GM18858 (cell line): ENCODE measurements around the gene KLHL22.
"Not testable (repeated sequence)": the region's sequence is repeated elsewhere in the genome, so short reads cannot be mapped to it uniquely, and the experiment has no call there.

Experiments
- ATAC-seq: cut with Tn5 transposase; IDR thresholded peaks from one replicate; pipeline ENCODE4 v1.9.1; 2021; ENCODE audit not compliant: unreplicated experiment

KLHL22 gene

DNA sequence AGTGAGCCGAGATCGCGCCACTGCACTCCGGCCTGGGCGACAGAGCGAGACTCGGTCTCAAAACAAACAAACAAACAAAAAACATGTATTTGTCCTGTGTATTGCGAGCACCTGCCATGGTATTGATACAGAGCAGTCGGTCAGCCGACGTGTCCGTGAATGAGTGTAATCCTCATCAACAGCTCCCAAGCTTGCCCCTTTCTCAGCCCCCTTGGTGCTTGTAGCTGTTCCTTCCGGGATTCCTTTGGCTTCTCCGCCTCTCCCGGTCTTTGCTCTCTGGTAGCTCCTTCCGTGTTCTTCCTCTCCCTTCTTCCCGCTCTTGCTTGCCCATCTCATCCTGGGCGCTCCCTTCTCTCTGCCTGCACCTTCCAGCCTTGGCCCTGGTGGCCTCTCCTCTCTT is 90.7 kb downstream of the KLHL22 start:
- ATAC-seq: no peak

DNA sequence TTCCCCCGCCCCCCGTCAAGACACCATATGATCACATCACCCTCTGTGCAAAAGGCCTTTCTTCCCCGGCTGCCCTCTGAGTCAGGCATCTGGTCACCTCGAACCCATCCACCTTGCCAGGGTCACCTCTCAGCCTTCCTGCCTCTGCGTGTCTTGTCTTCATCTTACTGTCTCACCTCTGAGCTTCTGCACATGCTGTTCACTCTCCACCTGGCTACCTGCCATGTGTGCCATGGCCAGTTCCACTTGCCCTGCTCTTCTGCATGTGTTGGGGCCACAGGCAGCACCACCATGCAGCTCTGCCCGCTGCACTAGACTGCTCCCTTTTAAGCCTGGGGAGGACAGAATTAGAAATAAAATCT is 91.8 kb downstream of the KLHL22 start:
- ATAC-seq: no peak

- ATAC-seq: no peak
These were observed 92.4 kb downstream of the KLHL22 start for GRCh38 chr22:20402960-20403778.

GRCh38 chr22:20401376-20402014 is 94.1 kb downstream of the KLHL22 start:
- ATAC-seq: no peak

DNA sequence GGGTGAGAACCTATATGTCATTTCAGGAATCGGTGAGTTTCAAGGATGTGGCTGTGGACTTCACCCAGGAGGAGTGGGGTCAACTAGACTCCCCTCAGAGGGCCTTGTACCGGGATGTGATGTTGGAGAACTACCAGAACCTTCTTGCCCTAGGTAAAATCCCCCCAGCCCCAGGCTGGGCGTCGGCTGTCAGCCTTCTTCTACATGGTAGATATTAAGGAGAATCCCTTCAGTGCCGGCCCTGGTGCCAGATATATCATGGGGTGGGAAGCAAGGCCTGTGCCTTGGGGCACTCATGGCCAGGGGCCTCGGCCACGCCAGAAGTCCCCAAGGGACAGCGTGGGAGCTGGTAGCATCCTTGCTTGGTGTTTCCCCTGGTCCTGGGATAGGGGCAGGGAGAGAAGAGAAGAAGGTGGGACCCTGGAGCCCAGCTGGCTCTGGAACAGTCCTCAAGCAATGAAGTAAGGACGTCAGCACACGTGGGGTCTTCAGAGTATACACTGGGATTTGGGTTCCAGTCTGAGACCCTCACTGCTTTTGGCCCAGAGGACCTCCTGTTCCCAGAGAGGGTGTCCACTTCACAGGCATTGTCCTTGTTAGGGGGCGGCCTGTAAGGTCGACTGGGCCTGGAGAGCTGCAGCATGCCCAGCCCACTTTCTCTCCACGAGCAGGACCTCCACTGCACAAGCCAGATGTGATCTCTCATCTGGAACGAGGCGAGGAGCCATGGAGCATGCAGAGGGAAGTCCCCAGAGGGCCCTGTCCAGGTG is 94.8 kb downstream of the KLHL22 start:
- no peak for ATAC-seq

GRCh38 chr22:20399866-20400605 is 95.6 kb downstream of the KLHL22 start:
- no peak for ATAC-seq

- no peak for ATAC-seq
These were observed 97.2 kb downstream of the KLHL22 start for GRCh38 chr22:20398420-20398819.

DNA sequence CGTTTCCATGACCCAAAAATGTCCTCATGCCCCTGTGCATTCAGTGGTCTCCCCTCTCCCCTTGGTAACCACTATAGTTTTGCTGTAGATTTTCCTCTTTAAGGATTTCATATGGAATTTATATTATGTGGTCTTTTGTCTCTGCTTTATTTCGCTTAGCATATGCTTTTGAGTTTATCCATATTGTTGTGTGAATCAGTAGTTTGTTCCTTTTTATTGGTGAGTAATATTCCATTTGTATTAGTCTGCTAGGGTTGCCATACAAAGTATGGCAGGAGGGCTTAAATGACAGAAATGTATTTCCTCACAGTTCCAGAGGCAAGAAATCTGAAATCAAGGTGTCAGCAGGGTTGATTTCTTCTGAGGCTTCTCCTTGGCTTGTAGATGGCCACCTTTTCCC is 98.1 kb downstream of the KLHL22 start:
- no peak for ATAC-seq

- no peak for ATAC-seq
These were observed 99.0 kb downstream of the KLHL22 start for GRCh38 chr22:20396639-20397038.

DNA sequence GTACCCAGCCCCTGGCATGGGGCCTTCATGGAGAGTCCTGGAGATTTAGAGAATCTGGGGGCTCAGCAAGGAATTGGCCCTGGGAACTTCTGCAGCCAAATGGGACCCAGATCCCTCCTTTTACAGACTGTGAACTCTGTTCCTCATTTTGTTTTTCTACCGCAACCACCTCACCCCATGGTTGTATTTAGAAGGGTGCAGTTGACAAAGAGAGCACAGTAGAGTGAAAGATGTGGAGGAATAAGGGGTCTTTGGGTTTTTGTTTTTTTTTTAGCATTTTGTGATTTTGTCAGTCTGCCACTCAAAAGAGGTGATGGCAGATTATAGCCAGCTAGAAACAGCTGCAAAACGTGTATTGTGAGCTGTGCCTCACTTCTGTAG is 99.7 kb downstream of the KLHL22 start:
- ATAC-seq: no peak

- ATAC-seq: no peak
These were observed 100.3 kb downstream of the KLHL22 start for GRCh38 chr22:20395181-20395906.

DNA sequence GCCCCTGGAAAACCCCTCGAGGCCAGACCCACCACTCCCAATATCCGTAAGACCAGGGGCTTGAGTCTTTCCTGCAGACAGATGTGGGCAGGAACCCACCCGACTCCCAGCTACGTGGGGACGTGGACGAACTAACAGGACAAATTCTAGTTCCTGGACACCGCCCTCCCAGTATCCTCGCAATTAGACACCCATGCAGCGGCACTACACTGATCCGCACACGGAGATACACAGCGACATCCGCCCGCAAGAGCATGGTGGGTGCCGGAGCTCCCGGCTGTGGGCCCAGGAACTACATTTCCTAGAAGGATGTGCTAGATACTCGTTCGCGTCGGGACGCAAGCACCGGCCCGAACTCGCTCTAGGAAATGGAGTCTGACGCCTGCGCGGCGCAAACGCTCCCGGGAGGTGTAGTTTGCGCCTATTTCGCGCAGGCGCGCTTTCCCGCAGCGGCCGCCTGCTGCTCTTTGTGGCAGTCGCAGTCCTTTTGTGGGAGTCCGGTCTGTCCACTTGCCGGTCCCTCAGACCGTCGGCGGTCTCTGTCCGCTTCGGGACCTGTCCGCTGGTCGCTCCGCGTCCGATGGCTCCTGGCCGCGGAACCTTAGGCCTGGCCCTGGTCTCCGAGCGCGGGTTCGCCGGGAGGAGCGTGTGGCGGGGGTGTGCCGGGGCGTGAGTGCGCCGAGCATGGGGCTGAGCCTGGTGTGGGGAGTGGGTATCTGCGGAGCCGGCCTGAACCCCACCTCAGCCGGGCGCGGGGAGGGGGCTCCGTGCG is 101.7 kb downstream of the KLHL22 start, which contains the start of gene ZNF74:
Gene ZNF74 (plus strand): TSS at position 447 of the 772 bp plus-strand sequence. CDS start 478 bp downstream, outside the sequence.
- ATAC-seq: peak; percentile 61

GRCh38 chr22:20392983-20393704 is 102.5 kb downstream of the KLHL22 start:
- ATAC-seq: no peak

- ATAC-seq: not testable (repeated sequence)
These were observed 103.2 kb downstream of the KLHL22 start for GRCh38 chr22:20392365-20392881.
